ENCODE data around the gene OXSR1.
"Not testable (repeated sequence)": the region's sequence is repeated elsewhere in the genome, so short reads cannot be mapped to it uniquely, and the experiment has no call there.

OXSR1 gene

GRCh38 chr3:38143511-38143910 is 21.8 kb upstream of the OXSR1 start:
- DNase-seq (ENCODE audit: low spot score) = no peak

- DNase-seq (ENCODE audit: low spot score) = no peak
These were observed 18.8 kb upstream of the OXSR1 start for GRCh38 chr3:38146504-38146903.

- DNase-seq (ENCODE audit: low spot score) = no peak
These were observed 17.9 kb upstream of the OXSR1 start for GRCh38 chr3:38147421-38147820.

- DNase-seq (ENCODE audit: low spot score) = no peak
These were observed 16.9 kb upstream of the OXSR1 start for GRCh38 chr3:38148311-38148882.

GRCh38 chr3:38149708-38150107 is 15.6 kb upstream of the OXSR1 start:
- no peak for DNase-seq (ENCODE audit: low spot score)

- DNase-seq (ENCODE audit: low spot score) = no peak
These were observed 14.4 kb upstream of the OXSR1 start for GRCh38 chr3:38150780-38151528.

- no peak for DNase-seq (ENCODE audit: low spot score)
These were observed 13.6 kb upstream of the OXSR1 start for GRCh38 chr3:38151667-38152265.

- DNase-seq (ENCODE audit: low spot score) = no peak
These were observed 12.7 kb upstream of the OXSR1 start for GRCh38 chr3:38152609-38153008.

- DNase-seq (ENCODE audit: low spot score) = no peak
These were observed 12.1 kb upstream of the OXSR1 start for GRCh38 chr3:38153221-38153620.

- peak; percentile 53 for DNase-seq (ENCODE audit: low spot score)
These were observed 11.3 kb upstream of the OXSR1 start for GRCh38 chr3:38154033-38154494.

GRCh38 chr3:38154625-38155255 is 10.6 kb upstream of the OXSR1 start:
- DNase-seq (ENCODE audit: low spot score) = no peak

- no peak for DNase-seq (ENCODE audit: low spot score)
These were observed 9.5 kb upstream of the OXSR1 start for GRCh38 chr3:38155825-38156224.

GRCh38 chr3:38157117-38157516 is 8.2 kb upstream of the OXSR1 start:
- no peak for DNase-seq (ENCODE audit: low spot score)

- no peak for DNase-seq (ENCODE audit: low spot score)
These were observed 7.7 kb upstream of the OXSR1 start for GRCh38 chr3:38157595-38157994.

- no peak for DNase-seq (ENCODE audit: low spot score)
These were observed 6.9 kb upstream of the OXSR1 start for GRCh38 chr3:38158472-38158871.

GRCh38 chr3:38160704-38161103 is 4.6 kb upstream of the OXSR1 start:
- not testable (repeated sequence) for DNase-seq (ENCODE audit: low spot score)

GRCh38 chr3:38163117-38163840 is 2.1 kb upstream of the OXSR1 start:
- DNase-seq (ENCODE audit: low spot score) = no peak

GRCh38 chr3:38163841-38164642 is 1.3 kb upstream of the OXSR1 start:
- no peak for DNase-seq (ENCODE audit: low spot score)

GRCh38 chr3:38164643-38164951 is 740 bp upstream of the OXSR1 start:
- no peak for DNase-seq (ENCODE audit: low spot score)

- peak; percentile 64 for DNase-seq (ENCODE audit: low spot score)
These were observed 518 bp downstream of the OXSR1 start for GRCh38 chr3:38165722-38166387.

- no peak for DNase-seq (ENCODE audit: low spot score)
These were observed 2.3 kb downstream of the OXSR1 start for GRCh38 chr3:38167591-38167990.
